Small intestine (tissue), 7 donors: ENCODE data around the gene NUAK1. TPM values are rescaled to one million over a fixed set of nuclear protein-coding genes. Genes with fewer than 3 reads are reported as not detected.

Experiments
- DNase-seq, 2 donors: peaks; one replicate each; pipeline versions ENCODE4 v3.0.0 to v3.0.0-alpha.2; 2013
- FAIRE-seq: peaks from 2 replicates; lab custom pipeline; 2012; peaks lifted over from hg19 to GRCh38; lab: Jason Lieb, UNC
- H3K27ac ChIP-seq, 3 donors: one replicate each; pipeline ENCODE4 v1.5.1; 2013; ENCODE audit warnings: low read length in 2 of 3, mild to moderate bottlenecking in 2 of 3, control low read depth in 1 of 3, inconsistent platforms in 1 of 3, low read depth in 1 of 3, moderate library complexity in 1 of 3
- H3K27me3 ChIP-seq, 3 donors: one replicate each; pipeline ENCODE4 v1.6.1; 2013; ENCODE audit warnings: low read length in 3 of 3, inconsistent platforms in 1 of 3; ENCODE audit not compliant: control insufficient read depth in 3 of 3, insufficient read depth in 3 of 3
- H3K36me3 ChIP-seq, 3 donors: one replicate each; pipeline ENCODE4 v1.6.1; 2013; ENCODE audit warnings: low read length in 3 of 3, inconsistent platforms in 1 of 3, low read depth in 1 of 3, mild to moderate bottlenecking in 1 of 3, moderate library complexity in 1 of 3; ENCODE audit not compliant: control insufficient read depth in 3 of 3, insufficient read depth in 2 of 3
- H3K4me1 ChIP-seq, 3 donors: one replicate each; pipeline ENCODE4 v1.6.1; 2013; ENCODE audit warnings: low read length in 2 of 3, inconsistent platforms in 1 of 3, low read depth in 1 of 3, mild to moderate bottlenecking in 1 of 3, moderate library complexity in 1 of 3; ENCODE audit not compliant: control insufficient read depth in 3 of 3, insufficient read depth in 2 of 3
- H3K4me3 ChIP-seq, 3 donors: one replicate each; pipeline ENCODE4 v1.5.1; 2013; ENCODE audit warnings: low read length in 3 of 3, control low read depth in 1 of 3, inconsistent platforms in 1 of 3, low read depth in 1 of 3, mild to moderate bottlenecking in 1 of 3, moderate library complexity in 1 of 3
- H3K9me3 ChIP-seq, 2 donors: one replicate each; pipeline ENCODE4 v1.6.1; 2013; ENCODE audit warnings: low read depth in 1 of 2, low read length in 1 of 2; ENCODE audit not compliant: control insufficient read depth in 2 of 2, insufficient read depth in 1 of 2
- WGBS, 3 donors: extraction: QIAGEN DNeasy Blood & Tissue Kit; methylation state at CpG; one replicate each; pipeline ENCODE4 v1.1.7; 2013; 5-methylcytosine and 5-hydroxymethylcytosine counted together
- polyA plus RNA-seq, 4 donors: library from polyadenylated mRNA; stranded (reverse) in 3 of 4; unstranded in 1 of 4; fragments of 200-250 nt in 3 of 4; fragments of 120-200 nt in 1 of 4; gene quantifications; one replicate each; pipeline versions ENCODE4 v1.2.1 to v1.2.3, GENCODE V29; 2013
- donor health status: healthy with polysubstance abuse.
- donor health status: control.
- donor health status: control.
- donor health status: Bipolar disorder and iron deficiency.
- donor health status: healthy.

The NUAK1 gene
- polyA plus RNA-seq, 4 donors: 0.67 to 4.8 (median 1.5) TPM

GRCh38 chr12:106090591-106091445 is 47.9 kb downstream of the NUAK1 start:
- Histone ChIP-seq H3K9me3 (no peaks in the 10 kb centered on the region), H3K4me1 (peaks cover 0 to 2% (median 0%) of the 10 kb centered on the region in 3 donors), H3K27ac (peak overlapping the region in 1 of 3 donors; percentile 46), H3K27me3 (no peaks in the 10 kb centered on the region), H3K4me3 (no peak overlapping the region), H3K36me3 (no peaks in the 10 kb centered on the region)
- WGBS, 3 donors: 64 to 88% (median 82%) methylated on average over 10 of the region's 10 CpGs
- DNase-seq (no peak), FAIRE-seq (no peak)

- Histone ChIP-seq H3K36me3 (no peaks in the 10 kb centered on the region), H3K4me1 (peaks cover 0 to 2% (median 0%) of the 10 kb centered on the region in 3 donors), H3K4me3 (no peak overlapping the region), H3K27ac (no peak overlapping the region), H3K27me3 (no peaks in the 10 kb centered on the region), H3K9me3 (no peaks in the 10 kb centered on the region)
- FAIRE-seq (no peak), DNase-seq (no peak)
- 81 to 92% (median 89%) methylated on average over 3 of the region's 3 CpGs for WGBS, 3 donors
Measured at GRCh38 chr12:106089935-106090334, 48.8 kb downstream of the NUAK1 start.

GRCh38 chr12:106088811-106089485 is 49.8 kb downstream of the NUAK1 start:
- Histone ChIP-seq H3K4me3 (no peak overlapping the region), H3K36me3 (no peaks in the 10 kb centered on the region), H3K4me1 (peaks cover 0 to 2% (median 0%) of the 10 kb centered on the region in 3 donors), H3K9me3 (no peaks in the 10 kb centered on the region), H3K27ac (no peak overlapping the region), H3K27me3 (no peaks in the 10 kb centered on the region)
- WGBS, 3 donors: 69 to 82% (median 69%) methylated on average over 9 of the region's 9 CpGs
- FAIRE-seq (no peak), DNase-seq (no peak)

- DNase-seq (no peak), FAIRE-seq (no peak)
- no peaks in the 10 kb centered on the region for H3K9me3 ChIP-seq
- H3K36me3 ChIP-seq: no peaks in the 10 kb centered on the region
- no peak overlapping the region for H3K4me3 ChIP-seq
- H3K4me1 ChIP-seq: peaks cover 0 to 2% (median 0%) of the 10 kb centered on the region in 3 donors
- 80 to 82% (median 82%) methylated on average over 4 of the region's 4 CpGs for WGBS, 3 donors
- no peaks in the 10 kb centered on the region for H3K27me3 ChIP-seq
- H3K27ac ChIP-seq: no peak overlapping the region
Measured at GRCh38 chr12:106088246-106088808, 50.4 kb downstream of the NUAK1 start.

GRCh38 chr12:106086696-106087095 is 52.1 kb downstream of the NUAK1 start:
- H3K36me3 ChIP-seq: no peaks in the 10 kb centered on the region
- no peak for DNase-seq
- peaks cover 0 to 2% (median 0%) of the 10 kb centered on the region in 3 donors for H3K27me3 ChIP-seq
- no peaks in the 10 kb centered on the region for H3K9me3 ChIP-seq
- FAIRE-seq: no peak
- H3K4me3 ChIP-seq: no peak overlapping the region
- no peak overlapping the region for H3K27ac ChIP-seq
- WGBS, 3 donors: 92 to 95% (median 93%) methylated on average over 19 of the region's 19 CpGs
- H3K4me1 ChIP-seq: peaks cover 0 to 2% (median 0%) of the 10 kb centered on the region in 3 donors

- DNase-seq (no peak), FAIRE-seq (no peak)
- no peaks in the 10 kb centered on the region for H3K9me3 ChIP-seq
- no peaks in the 10 kb centered on the region for H3K36me3 ChIP-seq
- H3K4me3 ChIP-seq: no peak overlapping the region
- peaks cover 0 to 2% (median 0%) of the 10 kb centered on the region in 3 donors for H3K27me3 ChIP-seq
- H3K4me1 ChIP-seq: peaks cover 0 to 4% (median 0%) of the 10 kb centered on the region in 3 donors
- WGBS, 3 donors: 60 to 82% (median 73%) methylated on average over 2 of the region's 2 CpGs
- H3K27ac ChIP-seq: no peak overlapping the region
Measured at GRCh38 chr12:106085213-106085612, 53.5 kb downstream of the NUAK1 start.

- Histone ChIP-seq H3K36me3 (no peaks in the 10 kb centered on the region), H3K9me3 (no peaks in the 10 kb centered on the region), H3K27ac (no peak overlapping the region), H3K4me1 (peaks cover 0 to 4% (median 2%) of the 10 kb centered on the region in 3 donors), H3K27me3 (peaks cover 0 to 2% (median 0%) of the 10 kb centered on the region in 3 donors), H3K4me3 (no peak overlapping the region)
- 54 to 60% (median 57%) methylated on average over 3 of the region's 3 CpGs for WGBS, 3 donors
- no peak for DNase-seq
- FAIRE-seq: no peak
Measured at GRCh38 chr12:106084759-106085158, 54.0 kb downstream of the NUAK1 start.

GRCh38 chr12:106084014-106084671 is 54.6 kb downstream of the NUAK1 start:
- H3K27ac ChIP-seq: peak overlapping the region in 1 of 3 donors; percentile 51
- peaks cover 0 to 4% (median 2%) of the 10 kb centered on the region in 3 donors for H3K4me1 ChIP-seq
- H3K36me3 ChIP-seq: no peaks in the 10 kb centered on the region
- no peak for FAIRE-seq
- H3K27me3 ChIP-seq: peaks cover 0 to 2% (median 0%) of the 10 kb centered on the region in 3 donors
- H3K9me3 ChIP-seq: no peaks in the 10 kb centered on the region
- 57 to 80% (median 63%) methylated on average over 10 of the region's 10 CpGs for WGBS, 3 donors
- H3K4me3 ChIP-seq: no peak overlapping the region
- DNase-seq: no peak
